CD14-positive monocyte (primary cell): Measurements from ENCODE around the gene HSF2BP. TPM values are rescaled to one million over a fixed set of nuclear protein-coding genes. Genes with fewer than 3 reads are reported as not detected.
"Not testable (repeated sequence)": the region's sequence is repeated elsewhere in the genome, so short reads cannot be mapped to it uniquely, and the experiment has no call there.

Experiments
- DNase-seq, 3 donors: peaks; one replicate each; pipeline ENCODE4 v3.0.0-alpha.2; 2011 to 2022
- H2AFZ ChIP-seq: 2 replicates; pipeline ENCODE4 v1.6.0; 2012; ENCODE audit warnings: mild to moderate bottlenecking, low read depth, low read length, inconsistent platforms; ENCODE audit not compliant: insufficient read depth, poor library complexity, severe bottlenecking
- H3K27ac ChIP-seq, 2 donors: 1 replicate in 1 of 2; 2 replicates in 1 of 2; pipeline ENCODE4 v1.5.1; 2012 to 2013; ENCODE audit warnings: low read length in 2 of 2, control low read depth in 1 of 2, inconsistent platforms in 1 of 2, low read depth in 1 of 2, mild to moderate bottlenecking in 1 of 2
- H3K27me3 ChIP-seq, 2 donors: one replicate each; pipeline versions ENCODE4 v1.6.0 to v1.6.1; 2011 to 2013; ENCODE audit warnings: low read length in 2 of 2; ENCODE audit not compliant: control insufficient read depth in 2 of 2, insufficient read depth in 2 of 2
- H3K36me3 ChIP-seq, 2 donors: replicated peaks in 1 of 2; 1 replicate in 1 of 2; 2 replicates in 1 of 2; pipeline versions ENCODE4 v1.5.1 to v1.6.1; 2012 to 2013; ENCODE audit warnings: low read length in 2 of 2, control low read depth in 1 of 2, inconsistent platforms in 1 of 2, mild to moderate bottlenecking in 1 of 2; ENCODE audit not compliant: insufficient read depth in 2 of 2, control insufficient read depth in 1 of 2
- H3K4me1 ChIP-seq, 2 donors: 1 replicate in 1 of 2; 2 replicates in 1 of 2; pipeline versions ENCODE4 v1.5.1 to v1.6.1; 2012 to 2013; ENCODE audit warnings: low read length in 2 of 2, control low read depth in 1 of 2, inconsistent platforms in 1 of 2, mild to moderate bottlenecking in 1 of 2, moderate library complexity in 1 of 2; ENCODE audit not compliant: insufficient read depth in 2 of 2, control insufficient read depth in 1 of 2
- H3K4me2 ChIP-seq: replicated peaks from 2 replicates; pipeline ENCODE3; 2012; ENCODE audit warnings: low read length, moderate library complexity, mild to moderate bottlenecking; ENCODE audit not compliant: poor library complexity, severe bottlenecking; ENCODE audit errors: extremely low read depth
- H3K4me3 ChIP-seq, 3 experiments: fragments of 200-600 bp in 1 of 3; sonication (generic) in 1 of 3; replicated peaks in 1 of 3; 1 replicate in 2 of 3; 2 replicates in 1 of 3; pipeline ENCODE4 v1.5.1; 2011 to 2013; ENCODE audit warnings: low read length in 3 of 3, mild to moderate bottlenecking in 3 of 3, control low read depth in 2 of 3, low read depth in 2 of 3, inconsistent platforms in 1 of 3, moderate library complexity in 1 of 3
- H3K79me2 ChIP-seq: 2 replicates; pipeline ENCODE4 v1.6.0; 2012; ENCODE audit warnings: mild to moderate bottlenecking, control low read depth, inconsistent platforms, low read length, moderate library complexity; ENCODE audit not compliant: insufficient read depth
- H3K9ac ChIP-seq: 2 replicates; pipeline ENCODE4 v1.6.0; 2017; ENCODE audit warnings: low read length, mild to moderate bottlenecking; ENCODE audit not compliant: insufficient read depth, poor library complexity, severe bottlenecking
- H3K9me3 ChIP-seq, 2 donors: replicated peaks in 1 of 2; 1 replicate in 1 of 2; 2 replicates in 1 of 2; pipeline versions ENCODE4 v1.5.1 to v1.6.1; 2012 to 2013; ENCODE audit warnings: low read length in 2 of 2, control low read depth in 1 of 2; ENCODE audit not compliant: control insufficient read depth in 1 of 2, insufficient read depth in 1 of 2
- H4K20me1 ChIP-seq: 2 replicates; pipeline ENCODE4 v1.6.0; 2012; ENCODE audit warnings: mild to moderate bottlenecking, low read length, control low read depth, moderate library complexity; ENCODE audit not compliant: insufficient read depth
- H3K27ac Mint-ChIP-seq, 7 donors: one replicate each; pipeline ENCODE4 v1.8.0; 2020; ENCODE audit warnings: mild to moderate bottlenecking in 7 of 7, mixed read lengths in 7 of 7, moderate library complexity in 6 of 7, inconsistent platforms in 2 of 7
- H3K27me3 Mint-ChIP-seq, 3 donors: one replicate each; pipeline ENCODE4 v1.8.0; 2021 to 2022; ENCODE audit warnings: low read depth in 3 of 3, mild to moderate bottlenecking in 3 of 3, mixed read lengths in 3 of 3, moderate library complexity in 3 of 3, inconsistent platforms in 1 of 3
- H3K36me3 Mint-ChIP-seq, 2 donors: one replicate each; pipeline ENCODE4 v1.8.0; 2020; ENCODE audit warnings: mixed read lengths in 2 of 2, inconsistent platforms in 1 of 2, mild to moderate bottlenecking in 1 of 2
- H3K4me1 Mint-ChIP-seq: one replicate; pipeline ENCODE4 v1.8.0; 2020; ENCODE audit warnings: mild to moderate bottlenecking, mixed read lengths
- H3K4me3 Mint-ChIP-seq, 2 donors: one replicate each; pipeline ENCODE4 v1.8.0; 2020; ENCODE audit warnings: mild to moderate bottlenecking in 2 of 2, mixed read lengths in 2 of 2, moderate library complexity in 1 of 2
- H3K9me3 Mint-ChIP-seq, 7 donors: one replicate each; pipeline ENCODE4 v1.8.0; 2020 to 2022; ENCODE audit warnings: mixed read lengths in 7 of 7, mild to moderate bottlenecking in 6 of 7, moderate library complexity in 6 of 7, inconsistent platforms in 2 of 7
- CTCF ChIP-seq: fragments of 200-600 bp; IDR thresholded peaks from one replicate; pipeline ENCODE4 v1.8.0; 2022; ENCODE audit warnings: antibody characterized with exemption, mild to moderate bottlenecking
- WGBS: methylation state at CpG from one replicate; pipeline ENCODE4 v1.1.5; 2013; ENCODE audit warnings: missing lambda C conversion rate; ENCODE audit not compliant: insufficient coverage; 5-methylcytosine and 5-hydroxymethylcytosine counted together
- intact Hi-C, 2 donors: fragments of 100-400 bp; cut with micrococcal nuclease; formaldehyde crosslinking; loops; one replicate each; pipeline versions ENCODE4 v1.15.0 to v1.15.1; 2023
- polyA plus RNA-seq, 3 donors: library from polyadenylated mRNA; depleted of rRNA in 1 of 3; unstranded in 2 of 3; stranded (reverse) in 1 of 3; fragments of 300-500 nt in 2 of 3; fragments of >200 nt in 1 of 3; fragmentation: Illumina TruSeq in 2 of 3; gene quantifications; 1 replicate in 2 of 3; 2 replicates in 1 of 3; pipeline ENCODE4 v1.2.3, GENCODE V29; 2012 to 2021

The HSF2BP gene
- polyA plus RNA-seq, 3 donors: 0.20 TPM; not detected in 2

- DNase-seq: no peak
Measured at GRCh38 chr21:43652616-43653015, 6.7 kb downstream of the HSF2BP start.

DNA sequence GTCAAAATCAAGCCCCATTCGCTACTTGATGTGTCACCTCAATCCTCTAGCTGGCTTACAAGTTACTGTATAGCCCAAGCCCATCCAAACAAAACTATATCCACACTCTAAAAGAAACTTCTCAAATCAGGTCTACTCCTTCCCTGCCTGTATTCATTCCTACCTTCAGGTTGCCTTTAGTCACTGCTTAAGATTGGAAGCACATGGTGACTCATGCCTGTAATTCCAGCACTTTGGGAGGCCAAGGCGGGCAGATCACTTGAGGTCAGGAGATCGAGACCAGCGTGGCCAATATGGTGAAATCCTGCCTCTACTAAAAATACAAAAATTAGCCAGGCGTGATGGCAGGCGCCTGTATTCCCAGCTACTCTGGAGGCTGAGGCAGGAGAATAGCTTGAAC is 7.4 kb downstream of the HSF2BP start:
- intact Hi-C loops, H2AFZ ChIP-seq, H4K20me1 ChIP-seq, H3K9me3 Mint-ChIP-seq, H3K4me3 ChIP-seq, H3K4me3 Mint-ChIP-seq, H3K4me1 ChIP-seq, H3K4me2 ChIP-seq, H3K79me2 ChIP-seq, H3K27ac ChIP-seq, H3K27me3 ChIP-seq, H3K27me3 Mint-ChIP-seq, H3K36me3 Mint-ChIP-seq, H3K9me3 ChIP-seq, H3K36me3 ChIP-seq, H3K9ac ChIP-seq, DNase-seq, H3K4me1 Mint-ChIP-seq: not testable (repeated sequence)
- H3K27ac Mint-ChIP-seq: peak overlapping the region in 1 of 7 donors; percentile 24
- 100% methylated on average over 2 of the region's 6 CpGs for WGBS

More at GRCh38 chr21:43652616-43653015, 6.7 kb downstream of the HSF2BP start:
- Histone ChIP-seq H3K36me3 (no peaks in the 10 kb centered on the region), H3K9ac (no peak overlapping the region), H3K4me2 (no peak overlapping the region), H3K27me3 (peaks cover 0 to 3% of the 10 kb centered on the region in 2 donors), H4K20me1 (no peaks in the 10 kb centered on the region), H3K27ac (no peak overlapping the region), H3K9me3 (no peaks in the 10 kb centered on the region), H3K4me1 (peaks cover 3 to 6% of the 10 kb centered on the region in 2 donors), H3K79me2 (no peaks in the 10 kb centered on the region), H3K4me3 (no peak overlapping the region), H2AFZ (no peak overlapping the region)
- Mint-ChIP-seq H3K4me1 (peaks cover 6% of the 10 kb centered on the region), H3K27me3 (peaks cover 7 to 12% (median 10%) of the 10 kb centered on the region in 3 donors), H3K36me3 (no peaks in the 10 kb centered on the region), H3K27ac (no peak overlapping the region), H3K4me3 (no peak overlapping the region), H3K9me3 (peaks cover 0 to 2% (median 0%) of the 10 kb centered on the region in 7 donors)
- intact Hi-C loops: no loop called here
- WGBS: 58% methylated on average over 6 of the region's 6 CpGs
- TF ChIP-seq CTCF: no peak
